ENCODE results near the gene TIPARP. TPM values are rescaled to one million over a fixed set of nuclear protein-coding genes. Genes with fewer than 3 reads are reported as not detected.
"Not testable (repeated sequence)": the region's sequence is repeated elsewhere in the genome, so short reads cannot be mapped to it uniquely, and the experiment has no call there.

TIPARP gene
- total and polyA plus RNA-seq, 4 donors: 4.4 to 13.6 (median 8.8) TPM

DNA sequence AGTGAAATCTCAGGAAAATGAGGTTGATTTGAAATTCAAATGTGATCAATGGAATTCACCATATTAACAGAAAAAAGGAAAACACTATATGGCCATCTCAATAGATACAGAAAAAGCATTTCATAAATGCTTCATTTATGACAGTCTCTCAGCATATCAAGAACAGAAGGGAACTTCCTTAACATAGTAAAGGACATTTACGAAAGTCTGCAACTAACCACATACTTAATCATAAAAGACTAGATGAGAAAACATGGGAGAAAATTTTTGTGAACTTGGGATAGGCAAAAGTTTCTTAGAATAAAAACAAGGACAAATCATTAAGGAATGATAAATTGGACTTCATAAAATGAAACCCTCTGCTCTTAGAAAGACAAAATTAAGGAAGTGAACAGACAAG is 24.7 kb upstream of the TIPARP start:
- DNase-seq (ENCODE audit: low spot score): no peak
- 90% methylated on average over 1 of the region's 1 CpG for WGBS
- TF ChIP-seq NR2F2 (IDR thresholded peaks at IDR 0.05) (no peak), TAF1 (conservative IDR thresholded peaks at IDR 0.05) (no peak), GABPA (IDR thresholded peaks at IDR 0.05 in 1 of 2, conservative IDR thresholded peaks at IDR 0.05 in 1 of 2) (no peak), HNF4A (conservative IDR thresholded peaks at IDR 0.05) (no peak), FOXA2 (IDR thresholded peaks at IDR 0.05) (no peak), RXRA (IDR thresholded peaks at IDR 0.05) (no peak), JUND (IDR thresholded peaks at IDR 0.05) (no peak), FOXA1 (IDR thresholded peaks at IDR 0.05) (no peak), HNF4G (IDR thresholded peaks at IDR 0.05) (no peak), SP1 (IDR thresholded peaks at IDR 0.05) (no peak), EGR1 (IDR thresholded peaks at IDR 0.05; ENCODE audit: low read depth in 2 of 2) (no peak)
- TF ChIP-seq, protein P1, sequence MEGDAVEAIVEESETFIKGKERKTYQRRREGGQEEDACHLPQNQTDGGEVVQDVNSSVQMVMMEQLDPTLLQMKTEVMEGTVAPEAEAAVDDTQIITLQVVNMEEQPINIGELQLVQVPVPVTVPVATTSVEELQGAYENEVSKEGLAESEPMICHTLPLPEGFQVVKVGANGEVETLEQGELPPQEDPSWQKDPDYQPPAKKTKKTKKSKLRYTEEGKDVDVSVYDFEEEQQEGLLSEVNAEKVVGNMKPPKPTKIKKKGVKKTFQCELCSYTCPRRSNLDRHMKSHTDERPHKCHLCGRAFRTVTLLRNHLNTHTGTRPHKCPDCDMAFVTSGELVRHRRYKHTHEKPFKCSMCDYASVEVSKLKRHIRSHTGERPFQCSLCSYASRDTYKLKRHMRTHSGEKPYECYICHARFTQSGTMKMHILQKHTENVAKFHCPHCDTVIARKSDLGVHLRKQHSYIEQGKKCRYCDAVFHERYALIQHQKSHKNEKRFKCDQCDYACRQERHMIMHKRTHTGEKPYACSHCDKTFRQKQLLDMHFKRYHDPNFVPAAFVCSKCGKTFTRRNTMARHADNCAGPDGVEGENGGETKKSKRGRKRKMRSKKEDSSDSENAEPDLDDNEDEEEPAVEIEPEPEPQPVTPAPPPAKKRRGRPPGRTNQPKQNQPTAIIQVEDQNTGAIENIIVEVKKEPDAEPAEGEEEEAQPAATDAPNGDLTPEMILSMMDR (IDR thresholded peaks at IDR 0.05; ENCODE audit: low read depth, low read length, missing input control): no peak
- TF ChIP-seq, protein P2, sequence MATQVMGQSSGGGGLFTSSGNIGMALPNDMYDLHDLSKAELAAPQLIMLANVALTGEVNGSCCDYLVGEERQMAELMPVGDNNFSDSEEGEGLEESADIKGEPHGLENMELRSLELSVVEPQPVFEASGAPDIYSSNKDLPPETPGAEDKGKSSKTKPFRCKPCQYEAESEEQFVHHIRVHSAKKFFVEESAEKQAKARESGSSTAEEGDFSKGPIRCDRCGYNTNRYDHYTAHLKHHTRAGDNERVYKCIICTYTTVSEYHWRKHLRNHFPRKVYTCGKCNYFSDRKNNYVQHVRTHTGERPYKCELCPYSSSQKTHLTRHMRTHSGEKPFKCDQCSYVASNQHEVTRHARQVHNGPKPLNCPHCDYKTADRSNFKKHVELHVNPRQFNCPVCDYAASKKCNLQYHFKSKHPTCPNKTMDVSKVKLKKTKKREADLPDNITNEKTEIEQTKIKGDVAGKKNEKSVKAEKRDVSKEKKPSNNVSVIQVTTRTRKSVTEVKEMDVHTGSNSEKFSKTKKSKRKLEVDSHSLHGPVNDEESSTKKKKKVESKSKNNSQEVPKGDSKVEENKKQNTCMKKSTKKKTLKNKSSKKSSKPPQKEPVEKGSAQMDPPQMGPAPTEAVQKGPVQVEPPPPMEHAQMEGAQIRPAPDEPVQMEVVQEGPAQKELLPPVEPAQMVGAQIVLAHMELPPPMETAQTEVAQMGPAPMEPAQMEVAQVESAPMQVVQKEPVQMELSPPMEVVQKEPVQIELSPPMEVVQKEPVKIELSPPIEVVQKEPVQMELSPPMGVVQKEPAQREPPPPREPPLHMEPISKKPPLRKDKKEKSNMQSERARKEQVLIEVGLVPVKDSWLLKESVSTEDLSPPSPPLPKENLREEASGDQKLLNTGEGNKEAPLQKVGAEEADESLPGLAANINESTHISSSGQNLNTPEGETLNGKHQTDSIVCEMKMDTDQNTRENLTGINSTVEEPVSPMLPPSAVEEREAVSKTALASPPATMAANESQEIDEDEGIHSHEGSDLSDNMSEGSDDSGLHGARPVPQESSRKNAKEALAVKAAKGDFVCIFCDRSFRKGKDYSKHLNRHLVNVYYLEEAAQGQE (IDR thresholded peaks at IDR 0.05): no peak
- TF ChIP-seq, protein P3, sequence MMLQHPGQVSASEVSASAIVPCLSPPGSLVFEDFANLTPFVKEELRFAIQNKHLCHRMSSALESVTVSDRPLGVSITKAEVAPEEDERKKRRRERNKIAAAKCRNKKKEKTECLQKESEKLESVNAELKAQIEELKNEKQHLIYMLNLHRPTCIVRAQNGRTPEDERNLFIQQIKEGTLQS (IDR thresholded peaks at IDR 0.05): no peak
- H3K36me3 ChIP-seq (ENCODE audit: control insufficient read depth in 4 of 4, insufficient read depth in 3 of 4, low read depth in 1 of 4, low read length in 3 of 4): no peaks in the 10 kb centered on the region
- H3K4me1 ChIP-seq (ENCODE audit: control insufficient read depth in 4 of 4, insufficient read depth in 4 of 4, low read length in 3 of 4): no peaks in the 10 kb centered on the region
- no peaks in the 10 kb centered on the region for H3K9me3 ChIP-seq (ENCODE audit: control insufficient read depth in 4 of 4, low read length in 3 of 4)
- H3K27ac ChIP-seq (ENCODE audit: low read depth in 1 of 2, low read length in 2 of 2): no peak overlapping the region
- H3K4me3 ChIP-seq (ENCODE audit: low read depth in 1 of 3, low read length in 3 of 3): no peak overlapping the region
- no peaks in the 10 kb centered on the region for H3K27me3 ChIP-seq (ENCODE audit: control insufficient read depth in 4 of 4, insufficient read depth in 4 of 4, low read length in 3 of 4)
- H3K9ac ChIP-seq (ENCODE audit: low read depth in 1 of 2, low read length in 2 of 2): no peak overlapping the region

GRCh38 chr3:156652661-156653060 is 21.7 kb upstream of the TIPARP start:
- H3K27ac ChIP-seq (ENCODE audit: low read depth in 1 of 2, low read length in 2 of 2); H3K36me3 ChIP-seq (ENCODE audit: control insufficient read depth in 4 of 4, insufficient read depth in 3 of 4, low read depth in 1 of 4, low read length in 3 of 4); DNase-seq (ENCODE audit: low spot score); H3K4me1 ChIP-seq (ENCODE audit: control insufficient read depth in 4 of 4, insufficient read depth in 4 of 4, low read length in 3 of 4); H3K27me3 ChIP-seq (ENCODE audit: control insufficient read depth in 4 of 4, insufficient read depth in 4 of 4, low read length in 3 of 4); H3K9ac ChIP-seq (ENCODE audit: low read depth in 1 of 2, low read length in 2 of 2); H3K4me3 ChIP-seq (ENCODE audit: low read depth in 1 of 3, low read length in 3 of 3); H3K9me3 ChIP-seq (ENCODE audit: control insufficient read depth in 4 of 4, low read length in 3 of 4): not testable (repeated sequence)
- WGBS: 95% methylated on average over 2 of the region's 2 CpGs

DNA sequence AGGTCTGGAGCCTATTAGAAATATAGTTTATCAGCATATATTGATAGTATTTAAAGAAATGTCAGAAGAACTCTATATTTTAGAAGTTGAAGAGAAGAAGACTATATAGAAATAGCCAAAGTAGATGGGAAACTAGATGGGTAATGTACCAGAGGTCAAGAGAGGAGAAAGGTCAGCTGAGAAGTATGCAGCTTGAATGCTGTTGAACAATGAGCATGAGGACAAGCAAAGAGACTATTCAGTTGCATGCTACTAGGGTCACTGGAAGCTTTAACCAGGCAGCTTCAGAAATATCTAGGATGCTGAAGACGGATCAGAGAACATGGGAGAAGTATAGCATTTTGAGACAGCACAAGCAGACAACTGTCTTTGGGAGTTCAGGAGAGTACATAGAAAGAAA is 19.6 kb upstream of the TIPARP start:
- Histone ChIP-seq H3K4me1 (ENCODE audit: control insufficient read depth in 4 of 4, insufficient read depth in 4 of 4, low read length in 3 of 4) (no peaks in the 10 kb centered on the region), H3K9me3 (ENCODE audit: control insufficient read depth in 4 of 4, low read length in 3 of 4) (no peaks in the 10 kb centered on the region)
- WGBS: 94% methylated on average over 1 of the region's 1 CpG
- TF ChIP-seq MAX (IDR thresholded peaks at IDR 0.05) (no peak), NR2F2 (IDR thresholded peaks at IDR 0.05) (no peak), HNF4G (IDR thresholded peaks at IDR 0.05) (no peak), HNF4A (conservative IDR thresholded peaks at IDR 0.05) (no peak), YY1 (IDR thresholded peaks at IDR 0.05) (no peak), FOXA2 (IDR thresholded peaks at IDR 0.05) (no peak)
- TF ChIP-seq, protein P3 (IDR thresholded peaks at IDR 0.05): no peak
- TF ChIP-seq, protein P4, sequence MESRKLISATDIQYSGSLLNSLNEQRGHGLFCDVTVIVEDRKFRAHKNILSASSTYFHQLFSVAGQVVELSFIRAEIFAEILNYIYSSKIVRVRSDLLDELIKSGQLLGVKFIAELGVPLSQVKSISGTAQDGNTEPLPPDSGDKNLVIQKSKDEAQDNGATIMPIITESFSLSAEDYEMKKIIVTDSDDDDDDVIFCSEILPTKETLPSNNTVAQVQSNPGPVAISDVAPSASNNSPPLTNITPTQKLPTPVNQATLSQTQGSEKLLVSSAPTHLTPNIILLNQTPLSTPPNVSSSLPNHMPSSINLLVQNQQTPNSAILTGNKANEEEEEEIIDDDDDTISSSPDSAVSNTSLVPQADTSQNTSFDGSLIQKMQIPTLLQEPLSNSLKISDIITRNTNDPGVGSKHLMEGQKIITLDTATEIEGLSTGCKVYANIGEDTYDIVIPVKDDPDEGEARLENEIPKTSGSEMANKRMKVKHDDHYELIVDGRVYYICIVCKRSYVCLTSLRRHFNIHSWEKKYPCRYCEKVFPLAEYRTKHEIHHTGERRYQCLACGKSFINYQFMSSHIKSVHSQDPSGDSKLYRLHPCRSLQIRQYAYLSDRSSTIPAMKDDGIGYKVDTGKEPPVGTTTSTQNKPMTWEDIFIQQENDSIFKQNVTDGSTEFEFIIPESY (IDR thresholded peaks at IDR 0.05): no peak
- TF ChIP-seq, protein P2 (IDR thresholded peaks at IDR 0.05): no peak

More for the DNA sequence above, 19.6 kb upstream of the TIPARP start:
- Histone ChIP-seq H3K36me3 (ENCODE audit: control insufficient read depth in 4 of 4, insufficient read depth in 3 of 4, low read depth in 1 of 4, low read length in 3 of 4) (no peaks in the 10 kb centered on the region), H3K4me3 (ENCODE audit: low read depth in 1 of 3, low read length in 3 of 3) (no peak overlapping the region), H3K27ac (ENCODE audit: low read depth in 1 of 2, low read length in 2 of 2) (no peak overlapping the region), H3K27me3 (ENCODE audit: control insufficient read depth in 4 of 4, insufficient read depth in 4 of 4, low read length in 3 of 4) (no peaks in the 10 kb centered on the region), H3K9ac (ENCODE audit: low read depth in 1 of 2, low read length in 2 of 2) (no peak overlapping the region)
- no peak for DNase-seq (ENCODE audit: low spot score)
